Renal cortex interstitium (tissue), 11 donors: ENCODE data around the gene USP32. TPM values are rescaled to one million over a fixed set of nuclear protein-coding genes. Genes with fewer than 3 reads are reported as not detected.

Source experiments
- DNase-seq, 11 donors: peaks; one replicate each; pipeline ENCODE4 v3.0.0-alpha.2; 2013; ENCODE audit warnings: low read depth in 9 of 11, low spot score in 4 of 11; ENCODE audit errors: extremely low read depth in 1 of 11
- polyA plus RNA-seq, 3 donors: library from polyadenylated mRNA; unstranded; fragments of 120-200 nt; gene quantifications; one replicate each; pipeline ENCODE4 v1.2.1, GENCODE V29; 2013; ENCODE audit not compliant: insufficient read length in 3 of 3

The USP32 gene
- polyA plus RNA-seq, 3 donors: 40.4 to 48.7 (median 43.6) TPM

GRCh38 chr17:60170835-60171752 lies 220.8 kb downstream of the USP32 start:
- no peak for DNase-seq

GRCh38 chr17:60169921-60170817 lies 221.8 kb downstream of the USP32 start:
- no peak for DNase-seq

GRCh38 chr17:60168654-60169053 lies 223.3 kb downstream of the USP32 start:
- no peak for DNase-seq

DNA sequence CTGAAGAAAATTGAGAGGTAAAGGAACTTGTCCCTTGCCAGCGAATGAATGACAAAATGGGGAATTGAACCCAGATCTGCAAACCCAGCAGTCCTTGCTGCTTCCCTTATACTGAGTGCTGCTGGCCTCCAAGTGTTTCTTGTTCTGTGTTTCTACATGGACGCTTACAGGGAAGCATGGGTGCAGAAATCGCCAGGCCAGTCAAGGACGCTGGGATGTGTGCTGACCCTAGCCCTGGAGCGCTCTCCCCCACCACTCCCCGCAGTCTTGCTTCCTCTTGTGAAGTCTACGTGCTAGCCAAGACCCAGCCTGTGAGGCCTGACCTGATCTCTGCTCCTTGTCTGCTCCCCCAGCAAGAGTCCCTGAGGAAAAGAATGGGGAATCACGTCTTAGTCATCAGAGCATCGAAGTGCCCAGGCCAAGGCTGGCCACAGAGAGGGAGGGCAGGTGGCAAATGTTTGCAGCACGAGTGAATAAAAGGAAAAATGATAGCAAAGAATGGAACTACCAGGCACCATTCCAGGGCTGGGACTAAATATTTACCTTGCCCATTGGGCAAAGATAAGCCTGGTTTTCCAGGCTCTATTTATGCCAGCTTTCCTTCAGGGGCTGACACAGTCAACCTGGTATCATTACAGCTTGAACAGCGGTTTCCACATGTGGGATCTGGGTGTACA lies 224.7 kb downstream of the USP32 start:
- no peak for DNase-seq

DNA sequence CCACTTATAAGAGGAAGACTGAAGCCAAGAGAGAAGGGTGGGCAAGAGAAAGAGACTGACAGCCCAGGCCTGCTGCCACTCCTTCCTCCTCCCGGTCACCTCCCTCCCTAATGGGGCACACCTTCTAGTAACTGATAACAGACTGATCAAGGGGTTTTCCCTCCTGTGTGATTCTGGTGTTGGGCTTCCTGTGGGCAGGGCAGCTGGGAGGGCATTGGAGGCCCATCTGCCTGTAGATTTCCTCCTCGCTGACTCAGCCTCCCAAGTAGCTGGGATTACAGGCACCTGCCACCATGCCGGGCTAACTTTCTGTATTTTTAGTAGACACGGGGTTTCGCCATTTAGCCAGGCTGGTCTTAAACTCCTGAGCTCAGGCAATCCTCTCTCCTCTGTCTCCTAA lies 226.0 kb downstream of the USP32 start:
- no peak for DNase-seq

- no peak for DNase-seq
Measured at GRCh38 chr17:60165223-60165622, 226.7 kb downstream of the USP32 start.

GRCh38 chr17:60164697-60165096 lies 227.2 kb downstream of the USP32 start:
- DNase-seq: no peak

DNA sequence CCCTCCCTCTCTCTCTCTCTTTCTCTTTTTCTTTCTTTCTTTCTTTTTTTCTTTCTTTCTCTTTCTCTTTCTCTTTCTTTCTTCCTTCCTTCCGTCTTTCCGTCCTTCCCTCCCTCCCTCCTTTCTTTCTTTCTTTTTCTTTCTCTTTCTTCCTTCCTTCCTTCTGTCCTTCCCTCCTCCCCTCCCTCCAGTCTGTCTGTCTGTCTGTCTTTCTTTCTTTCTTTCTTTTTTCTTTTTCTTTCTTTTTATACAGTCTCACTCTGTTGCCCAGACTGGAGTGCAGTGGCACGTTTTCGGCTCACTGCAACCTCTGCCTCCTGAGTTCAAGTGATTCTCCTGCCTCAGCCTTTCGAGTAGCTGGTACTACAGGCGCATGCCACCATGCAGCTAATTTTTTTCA lies 227.8 kb downstream of the USP32 start:
- no peak for DNase-seq

DNA sequence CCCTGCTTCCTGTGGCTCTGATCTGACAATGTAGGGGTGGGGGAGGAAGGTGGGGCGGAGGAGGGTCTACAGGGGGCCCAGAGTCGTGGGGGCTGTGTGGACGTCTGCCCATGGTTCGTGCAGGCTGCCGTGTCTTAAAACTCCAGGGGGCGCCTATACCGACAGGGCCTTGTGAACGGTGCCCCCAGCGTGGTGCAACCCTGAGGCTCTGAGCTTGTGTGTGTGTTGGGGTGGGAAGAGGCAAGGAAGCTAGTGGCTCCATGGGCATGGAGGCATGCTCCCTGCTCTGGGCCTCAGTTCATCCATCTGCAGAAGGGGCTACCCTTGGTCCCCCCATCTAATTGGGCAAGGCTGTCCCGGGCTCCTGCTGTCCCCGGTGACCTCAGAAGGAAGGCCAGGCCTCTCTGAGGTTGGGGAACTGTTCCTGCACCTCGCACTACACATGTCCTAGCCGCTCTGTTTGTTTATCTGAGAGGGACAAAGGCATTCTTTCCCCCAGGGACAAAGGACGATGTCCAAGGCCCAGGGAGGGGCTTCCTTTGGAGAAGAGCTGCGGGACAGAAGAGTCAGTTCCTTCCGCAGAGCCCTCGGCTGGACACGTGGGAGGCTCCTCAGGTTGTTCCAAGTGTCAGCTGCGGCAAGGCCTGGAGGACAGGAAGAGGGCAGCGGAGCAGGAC lies 228.7 kb downstream of the USP32 start:
- DNase-seq: no peak

- no peak for DNase-seq
Measured at GRCh38 chr17:60161598-60162330, 230.2 kb downstream of the USP32 start.

DNA sequence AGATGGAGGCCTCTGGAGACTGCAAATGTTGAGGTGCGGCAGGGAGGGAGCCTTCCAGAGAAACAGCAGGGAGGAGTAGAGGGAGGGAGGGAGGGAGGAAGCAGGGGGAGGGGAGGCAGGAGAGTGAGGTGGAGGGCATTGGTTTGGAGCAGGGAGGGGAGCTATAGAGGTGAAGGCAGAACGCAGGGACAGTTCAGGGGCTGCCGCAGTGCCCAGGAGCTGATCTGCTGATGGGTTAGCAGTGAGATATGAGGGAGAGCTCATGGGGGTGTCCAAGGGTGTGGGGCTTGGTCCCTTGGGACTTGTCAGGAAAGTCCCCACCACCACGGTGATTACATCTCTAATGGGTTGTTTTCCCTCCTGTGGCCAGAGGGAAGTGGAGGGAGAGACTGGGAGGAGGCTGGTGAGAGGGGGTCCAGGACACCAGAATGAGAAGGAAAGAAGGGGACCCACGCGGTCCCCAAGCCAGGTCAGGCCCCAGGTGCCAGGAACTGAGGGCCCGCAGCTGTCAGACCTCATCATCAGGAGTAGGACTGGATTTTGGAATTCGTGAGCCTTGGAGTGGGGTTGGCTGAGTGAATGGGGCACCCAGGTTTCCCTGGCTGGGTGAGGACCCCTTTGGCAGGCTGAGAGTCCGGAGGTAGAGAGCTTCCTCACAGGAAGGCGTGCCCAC lies 231.0 kb downstream of the USP32 start:
- no peak for DNase-seq

DNA sequence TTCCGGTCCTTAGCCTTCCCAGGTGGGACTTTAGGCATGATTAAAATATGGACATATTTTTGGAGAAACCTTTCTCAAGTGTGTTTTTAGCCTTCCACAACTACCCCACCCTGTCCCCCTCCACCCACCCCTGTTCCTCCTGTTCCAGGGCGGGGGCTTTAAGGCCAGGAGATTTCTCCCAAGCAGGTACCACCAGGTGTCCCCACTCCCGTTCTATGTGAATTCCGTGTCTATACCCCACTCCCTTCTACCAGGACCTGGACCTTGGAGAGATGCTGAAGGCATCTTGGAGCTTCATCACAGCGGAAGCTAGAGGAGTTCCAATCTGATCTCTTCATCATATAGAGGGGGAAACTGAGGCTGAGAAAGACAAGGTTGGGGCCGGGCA lies 232.5 kb downstream of the USP32 start:
- no peak for DNase-seq

DNA sequence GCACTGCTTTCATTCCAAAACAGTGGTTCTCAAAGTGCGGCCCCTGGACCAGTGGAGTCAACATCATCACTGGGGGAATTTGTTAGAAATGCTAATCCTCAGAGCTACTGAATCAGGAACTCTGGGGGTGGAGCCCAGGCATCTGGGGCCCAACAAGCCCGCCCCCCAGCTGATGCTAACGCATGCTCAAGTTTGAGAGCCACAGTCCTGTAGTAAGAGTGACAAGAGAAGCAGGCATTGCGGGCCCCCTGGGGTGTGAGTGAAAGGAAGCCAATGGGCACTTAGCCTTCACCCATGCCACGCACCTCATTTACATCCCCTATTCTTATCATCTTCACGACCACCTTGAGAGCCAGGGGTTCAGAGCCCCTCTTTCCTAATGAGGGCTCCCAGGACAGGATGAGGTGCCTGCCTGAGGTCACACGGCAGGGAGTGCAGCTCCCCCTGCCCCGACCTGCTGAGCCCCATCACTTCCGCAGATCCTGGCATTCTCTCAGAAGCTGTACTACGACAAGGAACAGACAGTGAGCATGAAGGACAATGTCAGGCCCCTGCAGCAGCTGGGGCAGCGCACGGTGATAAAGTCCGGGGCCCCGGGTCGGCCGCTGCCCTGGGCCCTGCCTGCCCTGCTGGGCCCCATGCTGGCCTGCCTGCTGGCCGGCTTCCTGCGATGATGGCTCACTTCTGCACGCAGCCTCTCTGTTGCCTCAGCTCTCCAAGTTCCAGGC lies 233.0 kb downstream of the USP32 start:
- DNase-seq: no peak

DNA sequence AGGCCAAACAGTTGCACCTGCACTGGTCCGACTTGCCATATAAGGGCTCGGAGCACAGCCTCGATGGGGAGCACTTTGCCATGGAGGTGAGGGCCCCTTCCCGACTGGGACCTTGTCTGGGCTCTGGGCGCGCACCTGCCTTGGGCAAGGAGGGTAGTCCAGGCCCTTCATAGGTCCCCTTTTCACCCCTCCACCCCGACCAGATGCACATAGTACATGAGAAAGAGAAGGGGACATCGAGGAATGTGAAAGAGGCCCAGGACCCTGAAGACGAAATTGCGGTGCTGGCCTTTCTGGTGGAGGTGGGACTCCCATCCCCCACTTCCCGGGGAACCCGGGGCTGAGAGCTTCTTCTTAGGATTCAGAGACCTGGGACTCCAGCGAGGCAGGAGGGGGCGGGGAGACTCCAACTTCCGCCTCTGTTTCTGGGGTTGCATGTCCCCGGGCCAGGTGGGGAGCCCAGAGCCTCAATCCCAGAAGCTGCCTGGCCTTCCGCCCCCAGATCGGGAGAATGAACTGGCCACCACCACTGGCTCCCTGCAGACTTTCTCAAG lies 234.4 kb downstream of the USP32 start:
- no peak for DNase-seq

GRCh38 chr17:60156746-60157145 lies 235.2 kb downstream of the USP32 start:
- DNase-seq: no peak

DNA sequence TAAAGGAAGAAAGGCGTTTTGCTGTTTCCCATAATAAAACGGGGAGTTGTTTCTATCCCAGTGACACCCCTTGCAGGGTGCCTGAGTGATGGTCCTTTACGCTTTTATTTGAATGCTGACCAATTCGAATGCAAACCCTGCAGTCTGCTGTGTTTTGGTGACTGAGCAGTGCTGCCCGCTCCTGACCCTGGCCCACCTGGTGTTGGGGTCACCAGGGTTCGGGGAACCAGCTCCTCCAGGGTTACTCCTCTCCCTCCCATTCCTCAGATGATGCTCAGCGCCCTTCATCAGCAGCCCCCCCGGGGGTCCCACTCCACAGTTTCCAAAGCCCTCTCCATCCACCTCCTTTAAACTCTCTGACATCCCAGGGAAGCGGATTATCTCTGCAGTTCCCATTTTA lies 236.1 kb downstream of the USP32 start:
- DNase-seq: no peak

DNA sequence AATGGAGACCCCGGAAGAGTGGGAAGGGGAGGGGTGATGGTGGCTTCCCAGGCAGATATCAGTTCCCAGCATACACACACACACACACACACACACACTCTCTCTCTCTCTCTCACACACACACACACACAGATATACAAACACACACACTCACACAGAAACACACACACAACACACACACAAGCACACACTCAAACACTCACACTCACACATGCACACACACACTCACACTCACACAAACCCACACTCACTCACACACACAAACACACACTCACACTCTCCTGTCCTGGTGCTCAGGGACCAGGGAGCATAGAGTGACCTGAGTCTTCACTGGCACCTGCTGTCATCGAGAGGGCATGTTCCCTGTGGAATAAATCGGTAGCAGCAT lies 236.5 kb downstream of the USP32 start:
- DNase-seq: no peak
